Endothelial cell of umbilical vein (primary cell): ENCODE measurements around the gene ARHGAP15. TPM values are rescaled to one million over a fixed set of nuclear protein-coding genes. Genes with fewer than 3 reads are reported as not detected.

Experiments
- BruUV-seq: library from RNA; stranded (reverse); fragments of 400-500 nt; replicated peaks from 2 replicates; lab custom pipeline; 2021; lab: Mats Ljungman, UMichigan
- CTCF ChIA-PET: fragments of 300-600, 350-600 bp; sonication (Branson Sonifier 250); formaldehyde crosslinking; loops from one replicate; lab custom pipeline; 2021; ENCODE audit warnings: antibody characterized with exemption, inconsistent platforms; lab: Charles Lee
- POLR2A ChIA-PET: fragments of 300-600, 350-600 bp; sonication (Branson Sonifier 250); formaldehyde crosslinking; loops from one replicate; lab custom pipeline; 2021; ENCODE audit warnings: antibody characterized with exemption, inconsistent platforms; lab: Charles Lee
- DNase-seq: peaks from one replicate; pipeline ENCODE4 v3.0.0-alpha.2; 2011; ENCODE audit warnings: low read depth, low spot score
- FAIRE-seq: peaks from 2 replicates; lab custom pipeline; 2011; peaks lifted over from hg19 to GRCh38; lab: Jason Lieb, UNC
- H2AFZ ChIP-seq: 2 replicates; pipeline ENCODE4 v1.6.0; 2012; ENCODE audit warnings: low read depth, low read length, control low read depth, inconsistent platforms
- H3K27ac ChIP-seq: 2 replicates; pipeline ENCODE4 v1.5.1; 2011; ENCODE audit warnings: low read depth, mild to moderate bottlenecking, control low read depth, low read length, moderate library complexity; ENCODE audit not compliant: insufficient read depth
- H3K27me3 ChIP-seq, 2 experiments: 2 replicates each; pipeline versions ENCODE4 v1.6.0 to v1.6.1; 2011; ENCODE audit warnings: low read length in 2 of 2, mixed read lengths in 1 of 2; ENCODE audit not compliant: control insufficient read depth in 2 of 2, insufficient read depth in 2 of 2
- H3K36me3 ChIP-seq, 2 experiments: 2 replicates in 1 of 2; 3 replicates in 1 of 2; pipeline ENCODE4 v1.5.1; 2011; ENCODE audit warnings: low read length in 2 of 2, mild to moderate bottlenecking in 1 of 2, moderate library complexity in 1 of 2; ENCODE audit not compliant: control insufficient read depth in 2 of 2, insufficient read depth in 2 of 2; ENCODE audit errors: extremely low read depth in 1 of 2
- H3K4me1 ChIP-seq: 3 replicates; pipeline ENCODE4 v1.5.1; 2011; ENCODE audit warnings: mild to moderate bottlenecking, low read length; ENCODE audit not compliant: control insufficient read depth, insufficient read depth; ENCODE audit errors: extremely low read depth
- H3K4me2 ChIP-seq: 2 replicates; pipeline ENCODE4 v1.6.1; 2011; ENCODE audit warnings: low read length, control low read depth, mixed read lengths; ENCODE audit not compliant: insufficient read depth
- H3K4me3 ChIP-seq, 3 experiments: fragments of 200-600 bp in 1 of 3; sonication (generic), shearing (Covaris generic) in 1 of 3; replicated peaks in 1 of 3; 2 replicates each; pipeline ENCODE4 v1.5.1; 2011 to 2016; ENCODE audit warnings: control low read depth in 3 of 3, low read length in 3 of 3, mild to moderate bottlenecking in 2 of 3, inconsistent platforms in 1 of 3, low read depth in 1 of 3, moderate library complexity in 1 of 3; ENCODE audit not compliant: insufficient read depth in 1 of 3
- H3K79me2 ChIP-seq: 2 replicates; pipeline ENCODE4 v1.6.0; 2012; ENCODE audit warnings: low read length, inconsistent platforms; ENCODE audit not compliant: control insufficient read depth, insufficient read depth
- H3K9ac ChIP-seq: replicated peaks from 2 replicates; pipeline ENCODE3; 2011; ENCODE audit warnings: low read length, control low read depth; ENCODE audit not compliant: insufficient read depth; ENCODE audit errors: extremely low read depth
- H3K9me1 ChIP-seq: replicated peaks from 3 replicates; pipeline ENCODE4 v1.6.0; 2011; ENCODE audit warnings: mild to moderate bottlenecking, low read length; ENCODE audit not compliant: control insufficient read depth, insufficient read depth; ENCODE audit errors: extremely low read depth
- H3K9me3 ChIP-seq: replicated peaks from 2 replicates; pipeline ENCODE4 v1.5.1; 2012; ENCODE audit warnings: low read length, inconsistent platforms; ENCODE audit not compliant: control insufficient read depth, insufficient read depth
- H4K20me1 ChIP-seq: replicated peaks from 2 replicates; pipeline ENCODE3; 2011; ENCODE audit warnings: mild to moderate bottlenecking, low read length; ENCODE audit not compliant: control insufficient read depth, insufficient read depth; ENCODE audit errors: extremely low read depth
- CTCF ChIP-seq, 2 donors: IDR thresholded peaks; 1 replicate in 1 of 2; 2 replicates in 1 of 2; pipeline ENCODE4 v1.5.1; 2011; ENCODE audit warnings: low read length in 2 of 2, mild to moderate bottlenecking in 2 of 2, moderate library complexity in 2 of 2, control low read depth in 1 of 2, inconsistent platforms in 1 of 2, low read depth in 1 of 2; ENCODE audit not compliant: insufficient read depth in 1 of 2; ENCODE audit errors: extremely low read depth in 1 of 2
- EZH2 ChIP-seq: IDR thresholded peaks from 2 replicates; pipeline ENCODE4 v1.6.1; 2012; ENCODE audit warnings: borderline replicate concordance, low read depth, mild to moderate bottlenecking, moderate library complexity, low read length, inconsistent platforms; ENCODE audit not compliant: severe bottlenecking
- FOS ChIP-seq: IDR thresholded peaks from 2 replicates; pipeline ENCODE4 v1.6.1; 2011; ENCODE audit warnings: mild to moderate bottlenecking, low read length, moderate library complexity, borderline replicate concordance; ENCODE audit not compliant: insufficient read depth
- GATA2 ChIP-seq: IDR thresholded peaks from 2 replicates; pipeline ENCODE4 v1.7.0; 2011; ENCODE audit warnings: low read depth, mild to moderate bottlenecking, moderate library complexity, mixed read lengths, low read length; ENCODE audit not compliant: insufficient read length, insufficient read depth
- JUN ChIP-seq: IDR thresholded peaks from 2 replicates; pipeline ENCODE4 v1.6.1; 2011; ENCODE audit warnings: borderline replicate concordance, low read depth; ENCODE audit not compliant: insufficient read length, insufficient read depth
- MAX ChIP-seq: IDR thresholded peaks from 2 replicates; pipeline ENCODE4 v1.6.1; 2011; ENCODE audit not compliant: insufficient read depth, insufficient read length
- MYC ChIP-seq: IDR thresholded peaks from one replicate; pipeline ENCODE4 v1.6.1; 2011; ENCODE audit warnings: mild to moderate bottlenecking, low read depth, low read length
- POLR2A ChIP-seq: IDR thresholded peaks from 2 replicates; pipeline ENCODE4 v1.6.1; 2012; ENCODE audit warnings: low read depth, mild to moderate bottlenecking, control low read depth, low read length
- POLR2AphosphoS5 ChIP-seq: IDR thresholded peaks from 2 replicates; pipeline ENCODE4 v1.6.1; 2012; ENCODE audit warnings: low read depth, mild to moderate bottlenecking, control low read depth, low read length, moderate library complexity; ENCODE audit not compliant: insufficient read depth
- dilution Hi-C: fragments of 300-500 bp; cut with MboI; formaldehyde crosslinking; loops from one replicate; pipeline ENCODE4 v1.15.0; 2019; ENCODE audit warnings: low sequenced_read_pairs; ENCODE audit not compliant: extremely low pct_ligation_motif_present
- intact Hi-C: fragments of 100-400 bp; cut with micrococcal nuclease; formaldehyde crosslinking; loops from one replicate; pipeline ENCODE4 v1.10.0; 2022
- polyA plus RNA-seq, 4 experiments: library from polyadenylated mRNA; depleted of rRNA in 3 of 4; stranded (reverse) in 3 of 4; unstranded in 1 of 4; fragments of >200 nt; gene quantifications; 2 replicates each; pipeline versions ENCODE4 v1.2.1 to v1.2.3, GENCODE V29; 2011 to 2012; ENCODE audit warnings: missing spikeins in 1 of 4
- total RNA-seq: library from RNA; stranded (reverse); gene quantifications from 2 replicates; pipeline ENCODE4 v1.2.3, GENCODE V29; 2021

The ARHGAP15 gene
- total and polyA plus RNA-seq, 2 donors (not counting 3 experiments of a cell fraction or from before 2014, with no cell fraction given), result not detected

- Histone ChIP-seq H3K9ac (no peak overlapping the region), H3K79me2 (no peaks in the 10 kb centered on the region), H3K9me3 (no peaks in the 10 kb centered on the region), H4K20me1 (no peaks in the 10 kb centered on the region), H3K27me3 (no peaks in the 10 kb centered on the region), H3K4me2 (no peak overlapping the region), H3K27ac (no peak overlapping the region), H3K4me1 (no peaks in the 10 kb centered on the region), H3K4me3 (no peak overlapping the region), H3K36me3 (no peaks in the 10 kb centered on the region), H3K9me1 (no peaks in the 10 kb centered on the region), H2AFZ (no peak overlapping the region)
- POLR2A ChIA-PET, result no interaction called here
- intact Hi-C loops, result no loop called here
- BruUV-seq, result no TSS peak
- DNase-seq, result no peak
- dilution Hi-C loops, result no loop called here
- TF ChIP-seq POLR2A (no peak), POLR2AphosphoS5 (no peak), GATA2 (no peak), MYC (no peak), FOS (no peak), CTCF (IDR thresholded peaks at IDR 0.05; ENCODE audit: extremely low read depth in 1 of 2, insufficient read depth in 1 of 2, low read depth in 1 of 2, low read length in 2 of 2) (no peak), MAX (no peak), EZH2 (no peak), JUN (no peak)
- CTCF ChIA-PET, result no interaction called here
- no peak for FAIRE-seq
These were observed 579.5 kb downstream of the ARHGAP15 start for GRCh38 chr2:143708682-143709081.
